ENCODE data around the gene TCF25. TPM values are rescaled to one million over a fixed set of nuclear protein-coding genes. Genes with fewer than 3 reads are reported as not detected.

Gene TCF25
- total RNA-seq, 1 experiment from 2014 or later, result 345 TPM

DNA sequence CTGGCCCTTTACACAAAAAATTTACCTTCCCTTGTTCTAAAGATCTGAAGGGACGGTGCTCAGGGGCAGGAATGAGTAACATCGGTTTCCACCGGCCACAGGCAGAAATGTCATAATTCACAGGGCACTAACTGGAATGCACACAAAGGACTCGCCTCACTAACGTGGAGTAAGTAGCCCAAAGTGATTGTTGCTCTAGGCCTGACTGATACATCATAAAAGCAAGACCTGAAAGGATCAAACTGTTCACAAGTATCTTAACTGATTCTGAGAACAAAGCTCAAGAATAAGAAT is 8.9 kb upstream of the TCF25 start:
- no peaks in the 10 kb centered on the region for H3K9me2 ChIP-seq (ENCODE audit: insufficient read depth)
- peaks cover 8 to 9% of the 10 kb centered on the region in 2 experiments for H3K4me1 ChIP-seq (ENCODE audit: control insufficient read depth in 1 of 2, insufficient read depth in 2 of 2, low read length in 2 of 2)
- BruUV-seq (replicated peaks), result no TSS peak
- no peak overlapping the region for H3K27ac ChIP-seq (ENCODE audit: low read depth, low read length)
- peak; percentile 21 for DNase-seq (ENCODE audit: low read depth, low spot score)
- ChIA-PET POLR2A (no interaction called here), RAD21 (ENCODE audit: low non-redundant PET in 1 of 2, low total read pairs in 2 of 2, uncharacterized antibody in 2 of 2, unreplicated experiment in 2 of 2) (no interaction called here), CTCF (interaction anchor here (0.8 to 1.3 kb wide), 2 partner anchors 9 to 10 kb away, joined by 3 read pairs; partner anchors contain the start of gene TCF25)
- H3K4me2 ChIP-seq (ENCODE audit: low read length), result peak overlapping the region; percentile 41
- no peak for ATAC-seq
- H3K9ac ChIP-seq (ENCODE audit: low read length), result no peak overlapping the region
- H3K9me3 ChIP-seq (ENCODE audit: control insufficient read depth in 1 of 2, insufficient read depth in 1 of 2, low read depth in 1 of 2, low read length in 2 of 2), result peaks cover 9 to 16% of the 10 kb centered on the region in 2 experiments; a peak in 2 of 4 replicates
- intact Hi-C loops (cut with micrococcal nuclease), result no loop called here
- H4K20me1 ChIP-seq (ENCODE audit: insufficient read depth), result no peaks in the 10 kb centered on the region
- no peak for TF ChIP-seq ZBTB33 (IDR thresholded peaks at IDR 0.05; ENCODE audit: extremely low read depth, insufficient replicate concordance, low read length)
- TF ChIP-seq CTCF (IDR thresholded peaks at IDR 0.05 in 2 of 3, conservative IDR thresholded peaks at IDR 0.05 in 1 of 3; ENCODE audit: borderline replicate concordance in 1 of 3, insufficient read depth in 1 of 3, low read depth in 2 of 3, low read length in 2 of 3), result no peak
- TF ChIP-seq EGR1 (IDR thresholded peaks at IDR 0.05; ENCODE audit: low read depth), result no peak
- TF ChIP-seq CBX3 (IDR thresholded peaks at IDR 0.05; ENCODE audit: low read depth), result no peak
- no peak for TF ChIP-seq ELF1 (IDR thresholded peaks at IDR 0.05; ENCODE audit: borderline replicate concordance, low read depth)
- no peak for TF ChIP-seq SIN3A (IDR thresholded peaks at IDR 0.05; ENCODE audit: low read depth)
- TF ChIP-seq TCF7L2 (IDR thresholded peaks at IDR 0.05; ENCODE audit: borderline replicate concordance, extremely low read depth, insufficient read depth, insufficient read length), result no peak
- TF ChIP-seq JUND (IDR thresholded peaks at IDR 0.05), result no peak
- TF ChIP-seq CEBPB (IDR thresholded peaks at IDR 0.05; ENCODE audit: low read depth), result no peak
- no peak for TF ChIP-seq REST (IDR thresholded peaks at IDR 0.05; ENCODE audit: low read depth)
- H3K79me2 ChIP-seq (ENCODE audit: insufficient read depth, low read length), result no peaks in the 10 kb centered on the region
- H3K36me3 ChIP-seq (ENCODE audit: control insufficient read depth in 1 of 2, insufficient read depth in 2 of 2, low read length in 2 of 2), result peaks cover 0 to 8% of the 10 kb centered on the region in 2 experiments; a peak in 1 of 4 replicates
- H2AFZ ChIP-seq (ENCODE audit: low read depth, low read length, poor library complexity, severe bottlenecking), result no peak overlapping the region
- no peaks in the 10 kb centered on the region for H3K27me3 ChIP-seq (ENCODE audit: insufficient read depth, low read length)
- H3K4me3 ChIP-seq (replicated peaks in 1 of 2; ENCODE audit: low read depth in 1 of 2, low read length in 2 of 2), result no peak overlapping the region

All from HCT116 (cell line).